Hindlimb muscle (tissue), 1 donor: ENCODE measurements around the gene TRIM9. TPM values are rescaled to one million over a fixed set of nuclear protein-coding genes. Genes with fewer than 3 reads are reported as not detected.
"Not testable (repeated sequence)": the region's sequence is repeated elsewhere in the genome, so short reads cannot be mapped to it uniquely, and the experiment has no call there.

Experiments used
- DNase-seq: peaks from one replicate; pipeline ENCODE4 v3.0.0-alpha.2; 2013
- polyA plus RNA-seq: library from polyadenylated mRNA; unstranded; fragments of 120-200 nt; gene quantifications from one replicate; pipeline ENCODE4 v1.2.1, GENCODE V29; 2013; ENCODE audit not compliant: insufficient read length

Gene TRIM9
- polyA plus RNA-seq, 1 donor, result 2.0 TPM

DNA sequence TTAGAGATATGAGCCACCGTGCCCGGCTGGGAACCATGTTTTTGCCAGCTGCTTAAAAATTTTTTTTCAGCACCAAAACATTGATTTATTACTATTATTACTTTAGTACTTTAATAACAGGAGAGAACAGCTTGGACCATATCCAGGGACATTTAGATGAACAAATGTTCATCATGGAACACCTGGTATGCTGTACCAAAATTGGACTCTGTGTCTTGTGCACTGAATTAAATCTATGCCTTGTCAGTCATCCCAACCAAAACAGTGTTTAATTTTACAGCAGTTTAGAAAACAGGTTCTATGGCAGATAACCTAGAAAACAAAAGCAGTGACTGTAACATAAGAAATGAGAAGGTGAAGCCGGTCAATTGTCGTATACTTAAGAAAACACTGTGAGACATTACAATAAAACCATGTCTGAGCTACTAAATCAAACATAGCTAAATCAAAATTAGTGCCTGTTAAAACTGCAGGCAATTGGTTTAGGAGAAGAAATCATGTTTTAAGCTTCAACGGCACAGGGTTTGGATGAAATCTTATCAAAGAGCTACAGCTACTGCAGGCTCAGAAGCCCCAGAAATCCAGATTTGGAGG lies 92.4 kb downstream of the TRIM9 start:
- DNase-seq, result no peak

DNA sequence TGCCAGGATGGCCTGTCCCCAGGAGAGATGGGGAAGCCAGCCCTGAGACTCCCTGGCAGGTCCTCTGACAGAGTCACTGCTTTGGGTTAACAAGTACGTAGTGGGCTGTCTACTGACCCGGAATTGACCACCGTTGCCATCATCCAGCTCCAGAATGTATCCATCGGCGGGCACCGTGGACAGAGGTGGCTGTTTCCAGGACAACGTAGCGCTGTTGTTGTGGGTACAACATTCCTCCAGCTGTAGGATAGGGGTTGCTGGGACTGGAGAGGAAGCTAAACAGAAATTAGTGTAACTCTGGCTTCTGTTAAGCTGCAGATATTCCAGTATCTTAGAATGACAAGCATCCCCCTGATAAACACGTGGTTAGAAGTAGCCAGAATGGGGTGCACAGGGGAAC lies 94.3 kb downstream of the TRIM9 start:
- DNase-seq, result no peak

DNA sequence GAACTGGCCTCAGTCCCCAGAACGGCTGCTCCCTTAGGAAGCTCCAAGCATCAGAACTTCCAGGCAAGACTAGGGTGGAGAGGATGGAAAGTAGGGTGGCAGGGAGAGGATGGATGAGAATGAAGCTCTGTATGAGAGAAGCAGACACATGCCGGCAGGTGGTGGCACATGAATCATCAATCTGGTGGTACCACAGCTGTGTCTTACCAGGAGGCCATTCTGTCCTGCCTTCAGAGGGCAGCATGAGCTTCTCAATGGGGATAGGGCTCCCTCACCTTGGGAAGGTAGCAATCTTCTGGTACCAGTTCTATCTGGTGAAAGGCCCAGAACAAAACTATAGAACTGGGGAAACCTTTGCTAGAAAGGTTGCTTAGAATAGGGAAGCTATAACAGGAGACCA lies 95.2 kb downstream of the TRIM9 start:
- no peak for DNase-seq

DNA sequence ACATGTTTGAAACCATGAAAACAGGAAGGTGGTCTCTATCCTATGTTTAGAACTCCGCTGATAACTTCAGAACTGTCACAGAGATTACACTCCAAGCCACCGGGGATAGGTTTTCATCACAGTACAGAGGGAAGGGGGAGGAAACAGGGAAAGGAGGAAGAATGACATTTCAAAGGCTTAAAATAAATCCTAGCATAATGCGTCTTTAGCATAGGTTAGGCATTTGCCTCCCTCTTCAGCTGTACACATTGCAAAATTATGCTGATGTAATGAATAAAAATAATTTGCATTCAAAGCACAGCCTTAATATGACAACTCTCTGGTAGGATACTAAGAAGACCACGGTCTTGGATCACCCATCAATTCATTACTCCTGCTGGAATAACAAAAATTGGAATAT lies 96.3 kb downstream of the TRIM9 start:
- no peak for DNase-seq

DNA sequence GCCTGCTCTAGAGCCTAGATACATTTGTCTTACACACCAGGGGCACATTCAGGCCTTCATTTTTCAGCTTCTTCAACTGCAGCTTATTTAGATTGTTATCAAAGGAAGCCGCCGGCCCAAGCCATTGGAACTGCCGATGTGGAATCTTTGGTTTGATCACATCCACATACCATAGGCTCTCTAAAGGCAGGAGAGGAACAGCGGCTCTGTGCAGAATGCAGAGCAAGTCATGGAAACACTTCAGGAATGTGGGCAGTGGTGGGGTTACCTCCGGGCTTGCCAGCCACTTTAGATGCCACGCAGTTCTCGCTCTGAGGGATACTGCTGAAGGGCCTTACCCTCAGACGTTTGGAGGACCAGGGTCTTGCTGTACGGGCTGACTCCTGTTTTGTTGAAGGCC lies 97.2 kb downstream of the TRIM9 start:
- DNase-seq, result no peak

DNA sequence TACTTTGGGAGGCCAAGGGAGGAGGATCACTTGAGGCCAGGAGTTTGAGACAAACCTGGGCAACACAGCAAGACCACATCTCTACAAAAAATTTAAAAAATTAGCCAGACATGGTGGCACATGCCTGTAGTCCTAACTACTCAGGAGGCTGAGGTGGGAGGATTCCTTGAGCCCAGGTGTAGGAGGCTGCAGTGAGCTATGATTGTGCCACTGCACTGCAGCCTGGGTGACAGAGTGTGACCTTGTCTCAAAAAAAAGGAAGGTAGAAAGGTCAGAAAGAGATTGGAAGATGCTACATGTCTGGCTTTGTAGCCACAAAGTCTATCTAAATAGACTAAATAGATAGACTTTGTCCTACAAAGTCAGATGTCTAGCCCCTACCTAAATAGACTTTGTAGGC lies 100.7 kb downstream of the TRIM9 start:
- DNase-seq, result not testable (repeated sequence)

DNA sequence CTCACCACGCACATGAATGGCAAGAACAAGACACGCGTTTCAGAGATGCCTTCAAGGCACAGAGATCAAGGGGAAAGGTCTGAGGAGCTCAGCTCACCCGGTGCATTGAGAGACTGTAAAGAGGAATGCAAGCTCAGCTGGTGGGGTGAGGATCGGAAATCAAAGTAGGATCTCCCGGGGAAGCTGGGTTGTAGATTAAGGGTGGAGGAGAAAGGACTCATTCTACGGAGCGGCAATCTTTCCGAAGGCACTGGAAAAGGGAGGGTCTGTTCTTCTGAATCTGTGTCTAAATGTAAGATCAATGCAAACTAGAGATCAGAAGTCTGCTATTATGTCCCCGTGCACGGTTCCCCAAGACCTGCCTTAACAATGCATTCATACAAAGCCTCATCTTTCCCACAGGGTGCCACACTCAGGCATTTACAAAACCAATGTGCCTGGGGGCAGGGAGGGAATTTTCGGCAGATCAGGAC lies 109.0 kb downstream of the TRIM9 start:
- DNase-seq, result no peak

DNA sequence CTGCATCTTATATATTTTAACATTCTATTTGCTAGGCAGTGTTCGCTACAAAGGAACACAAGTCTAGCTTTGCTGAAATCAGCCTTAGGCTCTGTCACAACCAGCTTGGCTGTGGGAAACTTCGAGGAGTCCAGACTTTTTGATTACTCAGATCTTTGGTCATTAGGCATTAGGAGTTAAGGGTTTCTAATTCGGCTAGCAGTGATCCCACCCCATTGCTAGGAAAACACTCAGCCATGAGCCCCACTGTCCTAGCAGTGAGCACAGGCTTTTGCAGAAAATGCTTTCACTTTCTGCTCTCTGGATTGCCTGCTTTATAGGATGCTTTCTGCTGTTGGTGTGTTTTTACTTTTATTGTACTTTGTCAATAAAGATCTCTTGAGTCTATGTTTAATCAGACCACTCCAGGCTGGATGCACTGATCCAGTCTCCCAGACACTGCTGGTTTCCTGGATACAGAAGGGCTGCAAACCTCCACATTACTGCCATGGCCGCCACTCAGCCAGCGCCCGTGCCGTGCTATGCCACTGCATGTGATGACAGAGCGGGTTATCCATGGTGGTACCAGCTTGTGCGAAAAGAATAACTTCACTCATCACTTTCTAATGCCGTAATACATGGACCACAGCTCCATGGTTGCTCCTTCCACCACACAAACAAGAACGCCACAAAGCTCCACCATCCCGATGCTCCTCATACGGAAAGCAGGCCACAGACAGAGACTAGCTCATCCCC lies 109.6 kb downstream of the TRIM9 start:
- DNase-seq, result no peak

DNA sequence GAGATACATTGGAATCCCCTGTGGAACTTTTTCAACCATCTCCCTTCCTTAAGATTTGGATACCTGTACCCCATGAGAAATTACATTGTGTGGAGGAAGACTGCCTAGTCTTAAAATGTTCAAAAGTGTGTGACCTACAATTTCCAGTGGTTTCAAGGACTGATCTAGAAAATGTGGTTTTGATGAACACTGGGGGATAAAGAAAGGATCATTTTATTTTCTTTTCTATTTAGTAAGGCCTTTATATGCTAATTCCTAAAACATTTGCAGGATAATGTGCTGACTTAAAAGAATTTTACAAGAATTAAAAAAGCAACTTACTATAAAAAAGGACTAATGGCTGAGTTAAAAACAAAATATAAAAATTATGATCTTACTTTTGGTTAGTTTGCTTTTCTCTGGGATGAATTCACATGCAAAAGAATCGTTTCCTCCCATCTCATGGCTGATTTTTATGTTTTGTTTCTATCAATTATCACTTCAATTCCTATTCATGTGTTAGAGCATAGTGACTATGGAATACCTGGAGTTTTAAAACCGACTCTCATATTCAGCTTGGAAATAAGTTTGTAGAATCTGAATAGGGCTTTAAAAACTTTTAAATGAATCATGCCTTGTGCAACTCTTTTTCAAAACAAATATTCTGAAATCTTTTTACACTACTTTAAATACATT lies 110.7 kb downstream of the TRIM9 start:
- DNase-seq, result no peak

DNA sequence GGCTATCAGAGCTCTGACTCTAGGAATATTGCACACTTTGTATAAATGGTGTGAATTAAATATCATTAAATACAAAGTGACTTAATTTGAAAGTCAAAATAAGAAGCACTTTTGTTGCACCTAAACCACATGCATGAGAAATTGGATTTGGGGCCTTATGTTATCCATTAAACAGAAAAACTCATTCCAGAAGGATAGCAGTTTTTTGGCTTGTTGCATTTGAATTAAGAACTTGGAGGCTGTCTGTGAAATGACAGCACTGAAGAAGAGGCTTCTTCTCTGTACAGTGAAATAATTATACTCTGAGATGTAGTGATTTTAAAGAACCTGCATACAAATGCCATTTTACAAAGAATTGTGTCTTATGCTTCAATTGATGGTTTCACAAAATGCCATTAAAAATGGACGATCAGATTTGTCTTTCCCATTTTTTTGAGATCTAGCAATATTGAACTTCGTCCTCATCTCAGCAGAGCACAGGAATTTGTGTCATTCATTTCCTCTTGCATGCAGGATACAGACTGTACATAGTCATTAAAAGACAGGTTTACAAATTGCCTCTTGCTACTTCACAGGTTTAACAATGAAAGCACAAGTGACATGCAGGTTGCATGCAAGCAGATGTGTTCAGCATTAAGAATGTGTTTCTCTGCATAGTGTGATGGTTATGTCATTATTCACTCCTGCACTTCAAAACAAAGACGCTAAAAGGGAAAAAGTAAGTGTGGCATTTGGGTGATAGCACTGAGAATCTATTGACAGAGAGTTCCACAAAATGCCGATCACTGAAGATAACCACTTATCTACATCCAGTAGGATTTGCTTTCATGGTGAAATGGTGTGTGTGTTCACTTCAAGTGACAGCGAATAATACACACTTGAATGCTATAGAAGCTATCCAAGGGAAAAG lies 114.7 kb downstream of the TRIM9 start:
- DNase-seq, result no peak

DNA sequence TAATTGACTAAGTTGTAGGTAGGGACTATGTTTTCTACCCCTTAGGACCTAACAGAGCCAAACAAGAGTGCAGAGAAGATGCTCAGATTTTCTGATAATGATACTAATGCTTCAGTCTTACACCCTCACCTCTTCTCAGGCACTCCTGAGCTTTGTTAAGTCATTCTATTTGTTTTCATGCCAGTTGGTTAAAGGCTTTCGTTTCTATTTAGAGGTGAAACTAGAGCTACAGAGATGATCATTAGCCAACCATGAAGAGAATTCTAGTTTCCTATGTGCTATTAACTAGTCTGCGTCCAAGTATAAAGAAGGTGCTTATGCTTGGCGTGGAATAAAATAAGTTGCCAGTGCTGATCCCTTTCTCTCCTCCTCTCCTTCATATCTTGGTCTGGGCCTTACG lies 116.0 kb downstream of the TRIM9 start:
- no peak for DNase-seq

DNA sequence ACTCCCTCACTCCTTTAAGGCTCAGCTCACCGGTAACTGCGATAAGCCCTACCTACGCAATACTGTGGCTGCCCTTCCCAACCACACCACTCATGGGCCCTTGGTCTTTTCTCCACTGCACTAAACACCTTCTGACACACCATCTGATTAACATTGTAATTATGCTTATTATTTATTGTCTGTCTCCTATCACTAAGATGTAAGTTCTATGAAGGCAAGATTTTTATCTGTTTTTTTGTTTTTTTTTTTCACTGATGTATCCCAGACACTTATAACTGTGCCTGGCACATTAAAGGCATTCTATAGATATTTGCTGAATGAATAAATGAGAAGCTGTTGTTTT lies 116.4 kb downstream of the TRIM9 start:
- DNase-seq, result no peak

DNA sequence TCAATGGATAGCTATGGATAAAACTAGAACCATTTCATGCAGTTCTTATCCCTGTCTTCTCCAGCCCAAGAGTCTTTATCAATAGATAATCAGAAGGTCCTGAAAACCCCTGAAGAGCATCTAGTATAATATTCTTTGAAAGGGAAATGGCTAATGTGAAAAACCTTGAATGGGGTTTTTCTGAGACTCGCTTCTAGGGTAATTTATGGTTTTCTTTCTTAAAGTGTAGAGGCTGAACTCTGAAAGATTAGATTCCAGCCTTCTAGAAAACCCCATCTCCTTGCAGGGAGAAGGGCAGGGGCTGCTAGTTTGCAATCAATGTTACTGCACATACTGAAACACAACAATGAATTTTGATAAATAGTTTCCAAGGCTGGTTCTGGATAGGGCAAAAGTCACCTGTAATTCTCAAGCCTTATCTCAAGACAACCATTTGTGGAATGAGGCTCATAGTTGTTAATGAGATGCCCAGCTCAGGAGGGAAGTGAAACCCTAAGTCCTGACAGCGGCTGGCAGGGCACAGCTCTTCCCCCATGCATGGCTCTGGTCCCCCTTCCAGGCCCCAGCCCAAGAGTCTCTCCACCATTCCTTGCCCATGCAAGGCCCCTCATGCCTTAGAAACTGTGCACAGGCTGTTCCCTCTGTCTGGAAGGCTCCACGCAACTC lies 116.9 kb downstream of the TRIM9 start:
- no peak for DNase-seq

DNA sequence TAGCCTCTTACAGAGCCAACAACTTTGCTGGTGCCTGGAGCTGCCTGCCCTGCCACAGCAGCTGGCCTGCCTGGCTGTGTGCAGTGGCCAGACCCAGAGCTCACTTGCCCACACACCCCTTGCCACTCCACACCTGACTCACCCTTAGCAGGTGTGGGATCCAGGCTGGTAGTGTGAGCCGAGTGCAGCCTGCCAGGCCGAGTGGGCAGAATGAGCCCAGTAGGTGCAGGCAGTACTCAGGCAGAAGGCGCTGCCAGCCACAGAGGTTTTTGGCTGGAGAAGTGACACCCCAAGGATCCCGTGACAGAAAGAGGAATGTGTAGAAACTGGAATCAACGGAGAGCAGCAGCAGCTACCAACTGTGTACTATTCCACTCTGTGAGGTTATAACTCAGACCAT lies 120.8 kb downstream of the TRIM9 start:
- DNase-seq, result no peak

DNA sequence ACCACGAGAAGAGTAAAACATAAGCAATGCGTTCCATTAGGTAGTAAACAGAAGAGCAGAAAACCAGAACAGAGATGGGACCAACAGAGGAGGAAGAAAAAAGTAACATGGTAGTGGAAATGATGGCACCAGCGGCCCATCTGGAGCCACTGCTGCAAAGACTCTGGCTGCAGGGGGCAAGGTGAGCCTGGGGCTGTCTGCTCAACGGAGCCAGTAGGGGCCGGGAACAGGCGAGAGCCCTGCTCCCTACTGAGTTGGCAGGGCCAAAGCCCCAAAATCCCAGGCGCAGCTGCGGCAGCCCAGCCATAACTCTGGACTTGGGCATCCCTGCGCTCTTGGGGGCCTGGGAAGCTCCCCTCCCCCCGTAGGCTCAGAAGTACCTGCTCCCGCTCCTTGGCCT lies 122.2 kb downstream of the TRIM9 start:
- no peak for DNase-seq

DNA sequence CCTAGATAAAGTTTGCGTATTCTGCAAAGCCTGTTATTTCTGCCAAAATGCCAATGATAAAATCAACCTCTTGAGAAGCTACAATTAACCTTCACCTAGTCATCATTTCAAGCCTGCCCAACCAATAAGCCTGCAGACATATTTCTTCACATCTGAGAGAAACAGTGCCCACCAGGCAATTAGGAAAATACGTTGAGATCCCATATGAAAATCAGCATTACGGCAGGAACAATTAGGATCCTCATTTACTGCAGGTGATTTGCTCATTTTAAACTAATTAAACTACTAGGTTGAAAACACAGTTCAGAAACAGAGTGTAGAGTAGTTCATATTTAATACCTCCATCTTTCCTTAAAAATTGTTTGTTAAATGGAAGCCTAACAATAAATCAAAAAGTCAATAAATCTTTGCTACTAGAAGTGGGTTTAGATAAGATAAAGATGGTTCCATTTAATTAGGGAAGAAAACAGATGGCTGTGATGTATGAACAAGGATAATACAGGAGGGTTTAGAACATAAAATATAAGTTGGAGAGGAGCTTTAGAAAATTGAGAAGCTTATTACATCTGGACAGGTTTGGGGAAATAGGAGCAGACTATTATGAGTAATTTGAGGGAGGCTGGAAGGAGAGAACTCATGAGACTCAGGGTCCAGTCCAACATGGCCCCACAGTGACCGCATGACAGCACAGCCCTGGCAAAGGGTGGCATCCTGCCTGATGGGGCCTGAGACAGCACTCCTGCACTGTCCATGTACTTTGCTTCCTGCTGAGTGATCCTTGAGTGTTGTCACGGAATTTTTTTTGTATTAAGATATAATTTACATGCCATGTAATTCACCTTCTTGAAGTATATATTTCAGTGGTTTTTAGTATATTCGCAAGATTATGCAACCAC lies 123.8 kb downstream of the TRIM9 start:
- DNase-seq, result no peak

DNA sequence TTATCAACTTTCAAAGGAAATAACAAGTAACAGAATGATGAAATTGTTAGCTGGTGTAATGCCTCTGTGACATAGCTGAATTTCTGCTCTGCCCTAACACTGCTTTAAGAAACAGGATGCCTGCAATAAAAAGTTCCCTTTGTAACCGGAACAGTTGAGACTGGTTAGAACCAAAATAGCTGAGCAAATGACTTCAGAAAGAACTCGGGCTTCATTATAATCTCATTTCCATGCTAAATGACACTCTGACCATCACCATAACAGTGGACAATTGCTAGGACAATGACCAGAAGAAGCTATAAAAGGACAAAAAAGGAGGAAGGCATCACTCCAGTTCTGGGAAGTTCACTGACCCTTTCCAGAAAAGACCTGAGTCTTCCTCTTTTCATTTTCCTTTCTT lies 127.1 kb downstream of the TRIM9 start:
- DNase-seq, result no peak

DNA sequence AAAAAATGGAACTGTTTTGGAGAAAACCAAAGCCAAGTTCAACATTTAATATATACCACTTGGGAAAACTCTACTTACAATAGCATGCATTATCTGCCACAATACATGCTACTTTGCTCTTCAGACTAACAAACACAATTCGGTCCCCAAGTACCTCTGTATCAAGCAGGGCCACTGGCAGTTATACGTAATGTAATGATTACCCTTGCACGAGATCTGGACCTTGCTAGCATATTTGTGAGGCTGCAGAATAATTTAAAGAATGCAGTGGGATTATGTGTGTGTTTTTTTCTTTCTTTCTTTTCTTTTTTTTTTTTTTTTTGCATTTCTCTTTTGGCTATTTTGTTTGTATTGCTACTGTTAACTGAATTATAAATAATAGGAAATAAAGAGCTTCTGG lies 127.8 kb downstream of the TRIM9 start:
- DNase-seq, result no peak

DNA sequence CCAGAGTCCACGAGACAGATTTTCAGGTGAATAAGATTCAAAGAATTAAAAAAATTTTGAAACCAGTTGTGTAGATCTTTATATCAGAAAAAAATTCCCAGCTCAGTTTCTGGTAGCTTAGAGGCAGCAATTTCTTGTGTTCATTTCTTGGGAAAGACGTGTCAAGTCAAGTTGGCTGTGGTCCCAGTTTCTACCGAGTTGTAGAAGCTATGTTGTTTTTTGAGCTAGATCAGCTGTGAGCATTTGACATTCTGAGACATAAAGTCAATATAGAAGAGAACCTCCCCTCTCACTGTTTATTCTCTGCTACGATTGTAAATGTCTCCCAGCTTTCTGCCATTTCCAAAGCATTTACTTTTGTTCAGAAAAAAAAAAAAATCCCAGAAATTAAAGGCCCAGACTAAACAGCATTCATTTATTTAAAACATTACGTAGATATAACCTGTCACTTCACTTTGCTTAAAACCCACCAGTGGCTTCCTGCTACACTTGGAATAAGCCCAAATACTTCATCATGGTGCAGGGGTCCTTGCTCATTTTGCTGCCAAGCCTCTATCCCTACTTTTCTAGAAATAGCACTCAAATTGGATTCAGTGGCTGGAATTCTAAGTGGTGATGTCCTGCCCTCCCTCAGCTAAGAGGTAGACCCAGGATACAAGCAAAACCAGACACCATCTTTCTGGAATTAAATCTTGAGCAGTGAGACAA lies 130.1 kb downstream of the TRIM9 start:
- DNase-seq, result peak; percentile 59

DNA sequence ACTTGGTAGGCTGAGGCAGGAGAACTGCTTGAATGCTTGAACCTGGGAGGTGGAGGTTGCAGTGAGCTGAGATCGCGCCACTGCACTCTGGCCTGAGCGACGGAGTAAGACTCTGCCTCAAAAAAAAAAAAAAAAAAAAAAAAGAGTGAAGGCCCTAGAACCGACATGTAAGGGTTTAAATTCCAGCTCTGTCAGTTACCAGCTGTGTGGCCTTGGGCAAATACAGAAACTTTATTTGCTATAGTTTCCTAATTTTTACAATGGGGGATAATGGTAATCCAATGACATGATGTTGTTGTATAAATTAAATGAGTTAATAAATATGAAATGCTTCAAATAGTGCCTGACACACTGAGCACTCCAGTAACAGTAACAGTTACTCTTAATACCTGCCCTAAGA lies 131.0 kb downstream of the TRIM9 start:
- no peak for DNase-seq
